Measurements from ENCODE around the gene HILPDA.

Gene HILPDA

DNA sequence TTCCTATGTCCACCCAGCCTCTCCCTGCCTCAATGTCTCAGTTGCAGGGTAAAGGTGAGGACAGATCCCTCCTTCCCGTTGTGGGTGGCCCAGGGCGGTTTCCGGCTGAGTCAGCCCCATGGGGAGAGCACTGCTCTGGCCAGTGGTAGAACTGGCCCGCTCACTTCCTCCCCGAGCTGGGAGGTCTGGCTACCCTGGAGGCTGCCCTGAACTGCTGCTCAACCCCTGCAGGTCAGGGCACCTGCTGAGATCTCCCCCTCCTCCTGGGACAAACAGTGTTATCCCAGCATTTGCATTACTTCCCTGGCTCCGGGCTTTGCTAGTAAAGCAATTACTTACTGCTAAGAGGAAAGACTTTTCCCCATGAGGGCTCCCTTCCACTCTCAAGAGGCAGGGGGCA, 24.5 kb upstream of the HILPDA start:
- DNase-seq (ENCODE audit: low read depth), result peak; percentile 47
- no peak overlapping the region for H3K4me3 ChIP-seq (ENCODE audit: low read length)
- TF ChIP-seq, protein P1, sequence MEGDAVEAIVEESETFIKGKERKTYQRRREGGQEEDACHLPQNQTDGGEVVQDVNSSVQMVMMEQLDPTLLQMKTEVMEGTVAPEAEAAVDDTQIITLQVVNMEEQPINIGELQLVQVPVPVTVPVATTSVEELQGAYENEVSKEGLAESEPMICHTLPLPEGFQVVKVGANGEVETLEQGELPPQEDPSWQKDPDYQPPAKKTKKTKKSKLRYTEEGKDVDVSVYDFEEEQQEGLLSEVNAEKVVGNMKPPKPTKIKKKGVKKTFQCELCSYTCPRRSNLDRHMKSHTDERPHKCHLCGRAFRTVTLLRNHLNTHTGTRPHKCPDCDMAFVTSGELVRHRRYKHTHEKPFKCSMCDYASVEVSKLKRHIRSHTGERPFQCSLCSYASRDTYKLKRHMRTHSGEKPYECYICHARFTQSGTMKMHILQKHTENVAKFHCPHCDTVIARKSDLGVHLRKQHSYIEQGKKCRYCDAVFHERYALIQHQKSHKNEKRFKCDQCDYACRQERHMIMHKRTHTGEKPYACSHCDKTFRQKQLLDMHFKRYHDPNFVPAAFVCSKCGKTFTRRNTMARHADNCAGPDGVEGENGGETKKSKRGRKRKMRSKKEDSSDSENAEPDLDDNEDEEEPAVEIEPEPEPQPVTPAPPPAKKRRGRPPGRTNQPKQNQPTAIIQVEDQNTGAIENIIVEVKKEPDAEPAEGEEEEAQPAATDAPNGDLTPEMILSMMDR (IDR thresholded peaks at IDR 0.05; ENCODE audit: insufficient read depth, low read depth, low read length, missing control alignments), result no peak

DNA sequence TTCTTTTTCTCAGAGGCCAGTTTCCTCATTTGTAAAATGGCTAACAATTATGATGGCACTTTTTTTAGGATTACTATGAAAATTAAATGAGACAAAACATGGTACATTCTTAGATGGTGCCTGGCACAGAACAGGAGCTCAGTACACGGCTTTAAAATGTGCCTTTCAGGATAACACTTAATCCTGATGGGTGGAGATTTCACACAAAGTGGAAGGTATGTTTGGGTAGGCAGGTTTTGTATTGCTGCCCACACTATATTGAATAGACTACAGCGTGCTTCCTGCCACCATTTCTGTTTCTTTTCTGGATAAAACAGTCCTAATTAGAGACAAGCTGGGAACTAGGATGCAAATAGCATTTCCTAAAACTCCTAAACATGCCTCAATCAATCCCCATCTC, 23.9 kb upstream of the HILPDA start:
- H3K4me3 ChIP-seq (ENCODE audit: low read length), result no peak overlapping the region
- TF ChIP-seq, protein P1 (IDR thresholded peaks at IDR 0.05; ENCODE audit: insufficient read depth, low read depth, low read length, missing control alignments), result no peak
- DNase-seq (ENCODE audit: low read depth), result no peak

DNA sequence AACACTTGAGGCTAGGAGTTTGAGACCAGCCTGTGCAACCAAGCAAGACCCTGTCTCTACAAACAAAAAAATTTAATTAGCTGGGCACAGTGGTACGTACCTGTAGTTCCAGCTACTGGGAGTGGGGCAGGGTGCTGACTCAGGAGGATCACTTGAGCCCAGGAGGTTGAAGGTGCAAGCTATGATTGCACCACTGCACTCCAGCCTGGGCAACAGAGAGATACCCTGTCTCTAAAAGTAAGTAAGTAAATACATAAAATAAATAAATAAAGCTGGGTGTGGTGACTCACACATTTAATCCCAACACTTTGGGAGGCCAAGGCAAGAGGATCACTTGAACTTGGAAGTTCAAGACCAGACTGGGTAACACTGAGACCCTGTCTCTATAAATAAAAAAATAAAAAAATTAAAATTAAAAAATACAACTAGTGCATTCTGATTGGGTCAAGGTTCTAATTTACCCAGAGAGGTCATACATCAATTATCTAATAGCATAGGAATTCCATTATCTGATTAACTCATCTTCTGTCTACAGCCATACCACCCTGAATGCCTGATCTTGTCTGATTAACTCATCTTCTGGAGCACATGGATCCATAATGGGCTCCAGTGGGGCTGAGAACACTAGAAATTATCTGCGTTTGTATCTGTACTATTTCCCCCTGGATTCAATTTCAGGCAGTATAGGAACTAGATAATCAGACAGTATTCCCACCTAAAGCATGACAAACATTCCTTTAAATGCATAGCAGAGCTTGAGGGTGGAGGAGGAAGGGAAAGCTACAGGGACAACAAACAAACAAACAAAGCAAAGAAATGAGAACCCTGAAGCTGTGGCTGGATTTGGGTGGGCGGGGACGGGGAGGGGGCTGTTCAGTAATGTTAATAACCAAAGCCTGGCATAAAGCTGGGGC, 21.0 kb upstream of the HILPDA start:
- TF ChIP-seq, protein P1 (IDR thresholded peaks at IDR 0.05; ENCODE audit: insufficient read depth, low read depth, low read length, missing control alignments), result no peak
- no peak overlapping the region for H3K4me3 ChIP-seq (ENCODE audit: low read length)
- no peak for DNase-seq (ENCODE audit: low read depth)

DNA sequence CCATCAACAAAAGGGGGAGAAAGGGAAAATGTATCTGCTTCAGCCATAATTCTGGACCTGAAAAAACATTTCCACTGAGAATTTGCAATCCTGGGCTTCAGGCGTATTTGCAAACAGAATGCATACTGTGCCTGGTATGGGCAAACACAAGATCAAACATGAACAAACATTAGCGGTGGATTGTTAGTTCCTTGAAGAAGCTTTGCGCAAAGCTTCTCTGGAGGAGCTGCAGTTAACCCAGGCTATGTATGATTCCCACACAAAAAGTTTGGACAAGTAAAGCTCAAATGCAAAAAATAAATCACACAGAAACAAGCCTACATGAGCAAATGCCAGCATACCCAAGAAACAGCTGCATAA, 20.4 kb upstream of the HILPDA start:
- TF ChIP-seq, protein P1 (IDR thresholded peaks at IDR 0.05; ENCODE audit: insufficient read depth, low read depth, low read length, missing control alignments), result no peak
- DNase-seq (ENCODE audit: low read depth), result peak; percentile 65
- H3K4me3 ChIP-seq (ENCODE audit: low read length), result no peak overlapping the region

DNA sequence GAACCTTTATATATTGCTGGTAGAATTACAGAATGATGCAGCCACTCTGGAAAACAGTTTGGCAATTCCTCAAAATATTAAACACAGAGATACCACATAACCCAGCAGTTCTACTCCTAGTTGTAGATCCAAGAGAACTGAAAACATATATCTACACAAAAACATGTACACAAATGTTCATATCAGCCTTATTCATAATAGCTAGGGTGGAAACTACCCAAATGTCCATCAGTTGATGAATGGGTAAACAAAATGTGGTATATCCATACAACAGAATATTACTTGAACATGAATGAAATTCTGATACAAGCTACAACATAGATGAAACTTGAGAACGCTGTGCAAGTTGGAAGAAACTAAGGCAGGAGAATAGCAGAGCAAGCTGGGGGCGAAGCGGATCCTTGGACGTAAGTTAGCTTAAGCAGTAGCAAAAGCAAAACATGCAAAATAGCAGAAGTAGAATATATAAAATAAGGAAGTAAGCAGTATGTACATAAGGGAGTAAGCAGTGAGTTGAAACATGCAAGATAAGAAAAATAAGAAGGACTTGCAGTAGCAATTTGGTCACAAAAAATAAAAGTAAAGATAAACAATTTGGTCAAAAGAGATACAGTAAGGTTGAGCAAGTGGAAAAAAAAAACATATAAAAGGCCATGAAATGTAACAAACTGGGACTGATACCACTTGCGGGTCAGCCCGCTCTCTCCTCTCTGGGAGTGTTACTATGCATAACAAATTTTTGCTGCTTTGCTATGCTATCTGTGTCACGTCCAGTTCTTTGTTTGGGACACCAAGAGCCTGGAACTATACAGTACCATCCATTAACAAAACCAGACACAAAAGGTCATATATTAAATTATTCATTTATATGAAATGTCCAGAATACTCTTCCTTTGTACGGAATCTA, 18.0 kb upstream of the HILPDA start:
- TF ChIP-seq, protein P1 (IDR thresholded peaks at IDR 0.05; ENCODE audit: insufficient read depth, low read depth, low read length, missing control alignments), result no peak
- no peak overlapping the region for H3K4me3 ChIP-seq (ENCODE audit: low read length)
- DNase-seq (ENCODE audit: low read depth), result no peak

DNA sequence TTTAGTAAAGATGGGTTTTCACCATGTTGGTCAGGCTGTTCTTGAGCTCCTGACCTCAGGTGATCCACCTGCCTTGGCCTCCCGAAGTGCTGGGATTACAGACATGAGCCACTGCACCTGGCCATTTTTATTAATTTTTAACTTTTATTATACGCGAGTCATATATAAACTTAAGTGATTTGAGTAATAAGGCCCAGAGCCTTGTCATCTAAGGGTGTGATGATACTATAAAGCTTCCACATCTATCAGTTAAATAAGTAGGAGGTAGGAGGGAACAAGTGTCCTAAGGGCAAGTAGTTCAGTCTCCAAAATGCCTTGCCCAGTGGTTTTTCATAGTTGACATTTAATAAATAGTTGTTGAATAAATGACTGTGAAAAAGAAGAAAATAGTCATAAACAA, 13.3 kb upstream of the HILPDA start:
- no peak for DNase-seq (ENCODE audit: low read depth)
- no peak overlapping the region for H3K4me3 ChIP-seq (ENCODE audit: low read length)
- TF ChIP-seq, protein P1 (IDR thresholded peaks at IDR 0.05; ENCODE audit: insufficient read depth, low read depth, low read length, missing control alignments), result no peak
